Keratinocyte (primary cell): ENCODE results near the gene DENND1A. TPM values are rescaled to one million over a fixed set of nuclear protein-coding genes. Genes with fewer than 3 reads are reported as not detected.

Experiments used
- DNase-seq: peaks from one replicate; pipeline ENCODE4 v3.0.0-alpha.2; 2011; ENCODE audit warnings: low read depth, missing footprints, low spot score
- FAIRE-seq: peaks from 2 replicates; lab custom pipeline; 2011; peaks lifted over from hg19 to GRCh38; lab: Jason Lieb, UNC
- H2AFZ ChIP-seq: 2 replicates; pipeline ENCODE4 v1.6.0; 2012; ENCODE audit warnings: low read length, control low read depth, inconsistent platforms; ENCODE audit not compliant: control insufficient read depth
- H3K27ac ChIP-seq: 2 replicates; pipeline ENCODE4 v1.5.1; 2011; ENCODE audit warnings: low read length; ENCODE audit not compliant: control insufficient read depth, insufficient read depth
- H3K27me3 ChIP-seq: 3 replicates; pipeline ENCODE4 v1.6.0; 2011; ENCODE audit warnings: low read length; ENCODE audit not compliant: control insufficient read depth, insufficient read depth; ENCODE audit errors: extremely low read depth
- H3K36me3 ChIP-seq, 2 experiments: 2 replicates in 1 of 2; 3 replicates in 1 of 2; pipeline ENCODE4 v1.5.1; 2011; ENCODE audit warnings: low read length in 2 of 2, mild to moderate bottlenecking in 1 of 2; ENCODE audit not compliant: control insufficient read depth in 2 of 2, insufficient read depth in 2 of 2; ENCODE audit errors: extremely low read depth in 1 of 2
- H3K4me1 ChIP-seq: 3 replicates; pipeline ENCODE4 v1.5.1; 2011; ENCODE audit warnings: low read length; ENCODE audit not compliant: control insufficient read depth, insufficient read depth; ENCODE audit errors: extremely low read depth
- H3K4me2 ChIP-seq: 3 replicates; pipeline ENCODE4 v1.6.0; 2011; ENCODE audit warnings: low read depth, low read length; ENCODE audit not compliant: control insufficient read depth, insufficient read depth; ENCODE audit errors: extremely low read depth
- H3K4me3 ChIP-seq, 3 experiments: fragments of 200-600 bp in 1 of 3; sonication (generic) in 1 of 3; 2 replicates in 2 of 3; 3 replicates in 1 of 3; pipeline ENCODE4 v1.5.1; 2011 to 2016; ENCODE audit warnings: low read length in 3 of 3, mild to moderate bottlenecking in 3 of 3, control low read depth in 2 of 3, inconsistent platforms in 1 of 3, low read depth in 1 of 3, mixed read lengths in 1 of 3, mixed run types in 1 of 3, moderate library complexity in 1 of 3; ENCODE audit not compliant: control insufficient read depth in 2 of 3, insufficient read depth in 2 of 3; ENCODE audit errors: extremely low read depth in 1 of 3
- H3K79me2 ChIP-seq: 2 replicates; pipeline ENCODE4 v1.6.0; 2012; ENCODE audit warnings: low read length; ENCODE audit not compliant: control insufficient read depth, insufficient read depth
- H3K9ac ChIP-seq: 3 replicates; pipeline ENCODE4 v1.6.0; 2011; ENCODE audit warnings: low read length; ENCODE audit not compliant: control insufficient read depth, insufficient read depth; ENCODE audit errors: extremely low read depth
- H3K9me1 ChIP-seq: 3 replicates; pipeline ENCODE4 v1.6.0; 2011; ENCODE audit warnings: low read length; ENCODE audit not compliant: control insufficient read depth, insufficient read depth; ENCODE audit errors: extremely low read depth
- H3K9me3 ChIP-seq: 2 replicates; pipeline ENCODE4 v1.5.1; 2012; ENCODE audit warnings: low read depth, low read length; ENCODE audit not compliant: control insufficient read depth
- H4K20me1 ChIP-seq: 3 replicates; pipeline ENCODE4 v1.6.0; 2011; ENCODE audit warnings: low read length; ENCODE audit not compliant: control insufficient read depth, insufficient read depth; ENCODE audit errors: extremely low read depth
- CTCF ChIP-seq, 3 experiments: IDR thresholded peaks in 1 of 3; conservative IDR thresholded peaks in 1 of 3; optimal IDR thresholded peaks in 1 of 3; 2 replicates in 2 of 3; 3 replicates in 1 of 3; pipeline versions ENCODE3 to v1.5.1; 2011; ENCODE audit warnings: low read length in 3 of 3, mild to moderate bottlenecking in 3 of 3, moderate library complexity in 2 of 3, control low read depth in 1 of 3, inconsistent platforms in 1 of 3; ENCODE audit not compliant: insufficient read depth in 2 of 3; ENCODE audit errors: extremely low read depth in 1 of 3
- EZH2 ChIP-seq: IDR thresholded peaks from one replicate; pipeline ENCODE4 v1.6.1; 2012; ENCODE audit warnings: inconsistent platforms, mild to moderate bottlenecking, low read length, moderate library complexity
- dilution Hi-C: fragments of 300-500 bp; cut with MboI; formaldehyde crosslinking; loops from one replicate; pipeline ENCODE4 v1.7.0; 2020; ENCODE audit warnings: low sequenced_read_pairs; ENCODE audit not compliant: extremely low pct_ligation_motif_present
- polyA plus RNA-seq, 5 experiments: library from polyadenylated mRNA; depleted of rRNA in 3 of 5; stranded (reverse) in 3 of 5; stranded (forward) in 1 of 5; unstranded in 1 of 5; fragments of >200 nt; gene quantifications; 1 replicate in 1 of 5; 2 replicates in 3 of 5; 3 replicates in 1 of 5; pipeline versions ENCODE4 v1.2.1 to v1.2.3, GENCODE V29; 2011 to 2012; ENCODE audit warnings: missing spikeins in 2 of 5, low read depth in 1 of 5, low replicate concordance in 1 of 5

The DENND1A gene
- polyA plus RNA-seq, 1 donor (not counting 4 experiments of a cell fraction or from before 2014, with no cell fraction given): 13.0 TPM

GRCh38 chr9:123339666-123340510 lies 590.0 kb downstream of the DENND1A start:
- Histone ChIP-seq H3K27ac (no peak overlapping the region), H3K4me2 (no peak overlapping the region), H3K79me2 (no peaks in the 10 kb centered on the region), H3K9ac (no peak overlapping the region), H3K36me3 (no peaks in the 10 kb centered on the region), H4K20me1 (no peaks in the 10 kb centered on the region), H3K9me3 (no peaks in the 10 kb centered on the region), H3K27me3 (no peaks in the 10 kb centered on the region), H3K4me3 (no peak overlapping the region), H3K9me1 (peaks cover 2% of the 10 kb centered on the region), H2AFZ (no peak overlapping the region), H3K4me1 (peaks cover 18% of the 10 kb centered on the region)
- FAIRE-seq: no peak
- no peak for TF ChIP-seq CTCF (optimal IDR thresholded peaks at IDR 0.05 in 1 of 3, IDR thresholded peaks at IDR 0.05 in 1 of 3, conservative IDR thresholded peaks at IDR 0.05 in 1 of 3; ENCODE audit: extremely low read depth in 1 of 3, insufficient read depth in 2 of 3, low read length in 3 of 3)
- no peak for TF ChIP-seq EZH2
- dilution Hi-C loops: no loop called here
- no peak for DNase-seq

GRCh38 chr9:123338710-123339665 lies 590.9 kb downstream of the DENND1A start:
- H3K4me1 ChIP-seq: peaks cover 17% of the 10 kb centered on the region
- FAIRE-seq: no peak
- no peak overlapping the region for H3K4me2 ChIP-seq

More at GRCh38 chr9:123338710-123339665, 590.9 kb downstream of the DENND1A start:
- H3K79me2 ChIP-seq: no peaks in the 10 kb centered on the region
- peaks cover 2% of the 10 kb centered on the region for H3K9me1 ChIP-seq
- H3K27ac ChIP-seq: no peak overlapping the region
- dilution Hi-C loops: no loop called here
- H3K27me3 ChIP-seq: no peaks in the 10 kb centered on the region
- no peaks in the 10 kb centered on the region for H3K36me3 ChIP-seq
- no peak overlapping the region for H3K4me3 ChIP-seq
- TF ChIP-seq EZH2 (no peak), CTCF (optimal IDR thresholded peaks at IDR 0.05 in 1 of 3, IDR thresholded peaks at IDR 0.05 in 1 of 3, conservative IDR thresholded peaks at IDR 0.05 in 1 of 3; ENCODE audit: extremely low read depth in 1 of 3, insufficient read depth in 2 of 3, low read length in 3 of 3) (no peak)
- no peak overlapping the region for H2AFZ ChIP-seq
- no peaks in the 10 kb centered on the region for H3K9me3 ChIP-seq
- DNase-seq: no peak
- no peak overlapping the region for H3K9ac ChIP-seq
- no peaks in the 10 kb centered on the region for H4K20me1 ChIP-seq
